MG63 (cell line): Measurements from ENCODE around the gene ABCC8. TPM values are rescaled to one million over a fixed set of nuclear protein-coding genes. Genes with fewer than 3 reads are reported as not detected.

Source experiments
- total RNA-seq: library from RNA; depleted of rRNA; stranded (reverse); fragments of >200 nt; shearing (Covaris generic); gene quantifications from 2 replicates; pipeline ENCODE4 v1.2.3, GENCODE V29; 2014; ENCODE audit warnings: low replicate concordance; rRNA removed

The ABCC8 gene
- total RNA-seq, 1 experiment from 2014 or later = not detected

Other genes with a start within 250 kb of the ABCC8 start
- gene NUCB2, start 200.1 kb downstream of the ABCC8 start, total RNA-seq = 24.3 and 117 TPM in 2 replicates
- gene NCR3LG1, start 125.0 kb downstream of the ABCC8 start, total RNA-seq = 0.17 and 0.20 TPM in 2 replicates
- not detected in 2 replicates for gene KCNJ11, start 88.2 kb downstream of the ABCC8 start, total RNA-seq
- not detected in 2 replicates for gene USH1C, start 67.6 kb upstream of the ABCC8 start, total RNA-seq
- not detected in 2 replicates for gene OTOG, start 70.4 kb upstream of the ABCC8 start, total RNA-seq
- not detected in 2 replicates for gene MYOD1, start 242.7 kb upstream of the ABCC8 start, total RNA-seq